GM12878 (cell line): ENCODE data around the gene GDF15. TPM values are rescaled to one million over a fixed set of nuclear protein-coding genes. Genes with fewer than 3 reads are reported as not detected.

Experiments used
- BCL11A ChIP-seq: IDR thresholded peaks from 2 replicates; pipeline ENCODE4 v1.6.1; 2011; ENCODE audit warnings: low read depth, low read length
- BCL3 ChIP-seq: IDR thresholded peaks from 2 replicates; pipeline ENCODE4 v1.6.1; 2011; ENCODE audit warnings: borderline replicate concordance, low read depth, mild to moderate bottlenecking, moderate library complexity, low read length; ENCODE audit not compliant: insufficient read depth, poor library complexity, severe bottlenecking
- CEBPB ChIP-seq, 2 experiments: fragments of 150-350 bp in 1 of 2; IDR thresholded peaks; 2 replicates each; pipeline ENCODE4 v1.6.1; 2012 to 2014; ENCODE audit warnings: low read depth in 2 of 2, low read length in 2 of 2, borderline replicate concordance in 1 of 2, inconsistent platforms in 1 of 2
- CREM ChIP-seq: IDR thresholded peaks from 2 replicates; pipeline ENCODE4 v1.6.1; 2014; ENCODE audit warnings: antibody characterized with exemption, low read depth
- DPF2 ChIP-seq: fragments of 450-650 bp; IDR thresholded peaks from 2 replicates; pipeline ENCODE4 v1.6.1; 2017; ENCODE audit warnings: mild to moderate bottlenecking
- EP300 ChIP-seq, 2 experiments: fragments of 150-350 bp in 1 of 2; IDR thresholded peaks; 2 replicates each; pipeline ENCODE4 v1.6.1; 2011 to 2012; ENCODE audit warnings: low read depth in 2 of 2, low read length in 2 of 2, borderline replicate concordance in 1 of 2, improper control_type of control experiment in 1 of 2, inconsistent platforms in 1 of 2; ENCODE audit not compliant: control insufficient read depth in 1 of 2
- JUND ChIP-seq: IDR thresholded peaks from 2 replicates; pipeline ENCODE4 v1.6.1; 2012; ENCODE audit warnings: low read depth, mild to moderate bottlenecking, low read length, improper control_type of control experiment, moderate library complexity
- NR2C2 ChIP-seq: IDR thresholded peaks from 2 replicates; pipeline ENCODE4 v1.6.1; 2011; ENCODE audit warnings: borderline replicate concordance, low read depth; ENCODE audit not compliant: control insufficient read depth, insufficient read length
- POLR2AphosphoS5 ChIP-seq: IDR thresholded peaks from 2 replicates; pipeline ENCODE4 v1.6.1; 2011; ENCODE audit warnings: mild to moderate bottlenecking, low read length, inconsistent platforms
- POU2F2 ChIP-seq: IDR thresholded peaks from 3 replicates; pipeline ENCODE4 v1.6.1; 2011; ENCODE audit warnings: low read depth, mild to moderate bottlenecking, low read length, borderline replicate concordance
- RCOR1 ChIP-seq: conservative IDR thresholded peaks from 2 replicates; pipeline ENCODE4 v1.6.1; 2012; ENCODE audit warnings: low read depth, low read length, improper control_type of control experiment
- RELA ChIP-seq: fragments of 450-650 bp; IDR thresholded peaks from 2 replicates; pipeline ENCODE4 v1.8.0; 2014; ENCODE audit warnings: borderline replicate concordance; ENCODE audit not compliant: partially characterized antibody
- RELB ChIP-seq: fragments of 450-650 bp; IDR thresholded peaks from 2 replicates; pipeline ENCODE4 v1.6.1; 2017; ENCODE audit warnings: low read depth, mild to moderate bottlenecking, moderate library complexity
- RUNX3 ChIP-seq: IDR thresholded peaks from 2 replicates; pipeline ENCODE4 v1.6.1; 2012; ENCODE audit warnings: low read length, inconsistent platforms
- SIX5 ChIP-seq: IDR thresholded peaks from 2 replicates; pipeline ENCODE4 v1.6.1; 2011; ENCODE audit warnings: mild to moderate bottlenecking, low read depth, low read length, moderate library complexity; ENCODE audit not compliant: severe bottlenecking
- SMAD5 ChIP-seq: IDR thresholded peaks from 2 replicates; pipeline ENCODE4 v1.6.1; 2016; ENCODE audit warnings: antibody characterized with exemption, low read depth
- SMARCA5 ChIP-seq: fragments of 450-650 bp; IDR thresholded peaks from 2 replicates; pipeline ENCODE4 v1.6.1; 2017; ENCODE audit warnings: mild to moderate bottlenecking
- TARDBP ChIP-seq: IDR thresholded peaks from 2 replicates; pipeline ENCODE4 v1.6.1; 2016; ENCODE audit warnings: borderline replicate concordance
- polyA plus RNA-seq, 11 experiments: library from polyadenylated mRNA; depleted of rRNA in 4 of 11; unstranded in 6 of 11; stranded (reverse) in 5 of 11; fragments of >200 nt; fragmentation: Nextera tagmentation in 4 of 11; fragmentation: Illumina TruSeq in 1 of 11; extraction: Ambion mirVana in 4 of 11; extraction: Trizol in 1 of 11; gene quantifications; 1 replicate in 1 of 11; 2 replicates in 10 of 11; pipeline versions ENCODE4 v1.2.1 to v1.2.3, GENCODE V29; 2011 to 2016; ENCODE audit warnings: inconsistent platforms in 2 of 11, missing spikeins in 2 of 11, low read depth in 1 of 11
- total RNA-seq, 4 experiments: library from RNA; depleted of rRNA in 3 of 4; stranded (reverse); fragments of >200 nt in 3 of 4; fragmentation: Illumina TruSeq in 1 of 4; extraction: Trizol in 1 of 4; gene quantifications; 2 replicates each; pipeline versions ENCODE4 v1.2.1 to v1.2.3, GENCODE V29; 2013 to 2021
- TF ChIP-seq, protein P1 (sequence below): fragments of 450-650 bp; IDR thresholded peaks from 2 replicates; pipeline ENCODE4 v1.6.1; 2017; ENCODE audit warnings: borderline replicate concordance

The GDF15 gene
- total and polyA plus RNA-seq, 10 of the 15 experiments (the other 5 are each of a cell fraction or from before 2014, with no cell fraction given): 0.11 to 3.6 (median 1.6) TPM; not detected in 1

DNA sequence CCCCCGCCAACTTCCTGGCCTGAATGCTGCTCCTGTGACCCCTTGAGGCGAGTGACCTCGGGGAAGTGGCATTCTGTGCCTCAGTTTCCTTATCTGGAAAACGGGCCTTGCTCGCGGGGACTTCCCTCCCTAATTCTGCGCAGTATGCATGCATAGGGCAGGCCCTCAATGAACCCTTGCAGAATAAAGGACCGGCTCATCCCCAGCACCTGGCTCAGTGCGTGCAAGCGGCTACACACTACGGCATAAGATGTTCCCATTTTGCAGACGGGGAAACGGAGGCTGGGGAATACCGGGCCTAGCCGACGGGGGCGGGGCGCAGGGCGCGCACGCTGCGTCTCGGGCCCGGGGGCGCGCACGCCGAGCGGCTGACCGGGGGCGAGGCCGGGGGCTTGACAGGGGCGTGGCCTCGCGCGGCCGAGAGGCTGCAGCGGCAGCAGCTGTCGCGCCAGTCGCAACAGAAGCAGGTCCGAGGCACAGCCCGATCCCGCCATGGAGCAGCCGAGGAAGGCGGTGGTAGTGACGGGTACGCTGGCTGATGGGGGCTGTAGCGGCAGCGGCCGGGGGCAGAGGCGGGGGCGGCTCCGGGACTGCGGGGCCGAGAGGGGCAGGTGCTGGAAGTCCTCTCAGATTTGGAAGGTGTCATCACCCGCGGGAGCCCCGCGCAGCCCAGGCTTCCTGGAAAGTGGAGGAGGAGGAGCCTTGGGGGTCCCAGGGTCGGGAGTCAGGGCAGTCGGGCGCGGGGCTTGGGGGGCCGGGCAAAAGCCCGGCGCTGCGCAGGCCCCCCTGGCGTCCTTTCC, 45.6 kb upstream of the GDF15 start, which contains the start of gene PGPEP1 (continued):
- TF ChIP-seq, protein P1, sequence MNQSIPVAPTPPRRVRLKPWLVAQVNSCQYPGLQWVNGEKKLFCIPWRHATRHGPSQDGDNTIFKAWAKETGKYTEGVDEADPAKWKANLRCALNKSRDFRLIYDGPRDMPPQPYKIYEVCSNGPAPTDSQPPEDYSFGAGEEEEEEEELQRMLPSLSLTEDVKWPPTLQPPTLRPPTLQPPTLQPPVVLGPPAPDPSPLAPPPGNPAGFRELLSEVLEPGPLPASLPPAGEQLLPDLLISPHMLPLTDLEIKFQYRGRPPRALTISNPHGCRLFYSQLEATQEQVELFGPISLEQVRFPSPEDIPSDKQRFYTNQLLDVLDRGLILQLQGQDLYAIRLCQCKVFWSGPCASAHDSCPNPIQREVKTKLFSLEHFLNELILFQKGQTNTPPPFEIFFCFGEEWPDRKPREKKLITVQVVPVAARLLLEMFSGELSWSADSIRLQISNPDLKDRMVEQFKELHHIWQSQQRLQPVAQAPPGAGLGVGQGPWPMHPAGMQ: no peak
- no peak for TF ChIP-seq CEBPB (IDR thresholded peaks at IDR 0.05; ENCODE audit: borderline replicate concordance in 1 of 2, low read depth in 2 of 2, low read length in 2 of 2)
- peak; percentile 85 for TF ChIP-seq RELA
- TF ChIP-seq NR2C2: no peak
- no peak for TF ChIP-seq POLR2AphosphoS5
- TF ChIP-seq RCOR1: peak; percentile 73; the same call in 1 of the 2 replicates
- no peak for TF ChIP-seq SIX5
- TF ChIP-seq SMARCA5: peak; percentile 100
- no peak for TF ChIP-seq TARDBP
- TF ChIP-seq SMAD5: no peak
- no peak for TF ChIP-seq JUND
- TF ChIP-seq BCL11A: no peak
- peak; percentile 97 for TF ChIP-seq RELB
- TF ChIP-seq POU2F2: peak; percentile 33; the same call in 1 of the 3 replicates
- TF ChIP-seq CREM: no peak
- no peak for TF ChIP-seq RUNX3
- no peak for TF ChIP-seq EP300 (IDR thresholded peaks at IDR 0.05; ENCODE audit: borderline replicate concordance in 1 of 2, control insufficient read depth in 1 of 2, low read depth in 2 of 2, low read length in 2 of 2)
- TF ChIP-seq BCL3: no peak
- peak; percentile 54; the same call in 1 of the 2 replicates for TF ChIP-seq DPF2
